Fibroblast of lung (primary cell): Measurements from ENCODE around the gene TMEM259. TPM values are rescaled to one million over a fixed set of nuclear protein-coding genes. Genes with fewer than 3 reads are reported as not detected.

ENCODE experiments used
- DNase-seq, 2 donors: peaks; one replicate each; pipeline versions ENCODE4 v3.0.0 to v3.0.0-alpha.2; 2010; ENCODE audit warnings: low read depth in 2 of 2
- H2AFZ ChIP-seq: 2 replicates; pipeline ENCODE4 v1.5.1; 2012; ENCODE audit warnings: low read length, control low read depth, inconsistent platforms
- H3K27ac ChIP-seq: 2 replicates; pipeline ENCODE4 v1.5.1; 2011; ENCODE audit warnings: low read length, control low read depth; ENCODE audit not compliant: insufficient read depth
- H3K27me3 ChIP-seq: 2 replicates; pipeline ENCODE4 v1.5.1; 2011; ENCODE audit warnings: mild to moderate bottlenecking, low read length; ENCODE audit not compliant: control insufficient read depth, insufficient read depth
- H3K36me3 ChIP-seq: 2 replicates; pipeline ENCODE4 v1.5.1; 2011; ENCODE audit warnings: low read length; ENCODE audit not compliant: control insufficient read depth, insufficient read depth
- H3K4me1 ChIP-seq: 2 replicates; pipeline ENCODE4 v1.5.1; 2011; ENCODE audit warnings: low read length; ENCODE audit not compliant: control insufficient read depth, insufficient read depth; ENCODE audit errors: extremely low read depth
- H3K4me2 ChIP-seq: 2 replicates; pipeline ENCODE4 v1.5.1; 2011; ENCODE audit warnings: low read length, control low read depth; ENCODE audit not compliant: insufficient read depth; ENCODE audit errors: extremely low read depth
- H3K4me3 ChIP-seq, 4 experiments: fragments of 200-600 bp in 1 of 4; sonication (generic) in 1 of 4; replicated peaks in 1 of 4; 2 replicates each; pipeline ENCODE4 v1.5.1; 2011 to 2016; ENCODE audit warnings: low read length in 4 of 4, low read depth in 3 of 4, mild to moderate bottlenecking in 3 of 4, control low read depth in 2 of 4, inconsistent platforms in 1 of 4, mixed read lengths in 1 of 4; ENCODE audit not compliant: insufficient read depth in 1 of 4; ENCODE audit errors: control extremely low read depth in 1 of 4
- H3K79me2 ChIP-seq: 2 replicates; pipeline ENCODE4 v1.5.1; 2012; ENCODE audit warnings: mild to moderate bottlenecking, low read length, inconsistent platforms; ENCODE audit not compliant: control insufficient read depth, insufficient read depth
- H3K9ac ChIP-seq: 2 replicates; pipeline ENCODE4 v1.5.1; 2011; ENCODE audit warnings: mild to moderate bottlenecking, low read length, control low read depth; ENCODE audit not compliant: insufficient read depth
- H3K9me3 ChIP-seq: 2 replicates; pipeline ENCODE4 v1.5.1; 2012; ENCODE audit warnings: low read depth, low read length; ENCODE audit not compliant: control insufficient read depth, insufficient read depth
- H4K20me1 ChIP-seq: 2 replicates; pipeline ENCODE4 v1.5.1; 2011; ENCODE audit warnings: low read length; ENCODE audit not compliant: control insufficient read depth, insufficient read depth; ENCODE audit errors: extremely low read depth
- CTCF ChIP-seq, 2 donors: IDR thresholded peaks in 1 of 2; conservative IDR thresholded peaks in 1 of 2; 1 replicate in 1 of 2; 2 replicates in 1 of 2; pipeline ENCODE4 v1.5.1; 2011 to 2012; ENCODE audit warnings: low read length in 2 of 2, control low read depth in 1 of 2, inconsistent platforms in 1 of 2, low read depth in 1 of 2, mild to moderate bottlenecking in 1 of 2
- EZH2 ChIP-seq: IDR thresholded peaks from 2 replicates; pipeline ENCODE4 v1.5.1; 2012; ENCODE audit warnings: low read length, control low read depth, mild to moderate bottlenecking; ENCODE audit errors: missing control alignments
- polyA plus RNA-seq, 2 donors: library from polyadenylated mRNA; depleted of rRNA in 1 of 2; stranded (reverse) in 1 of 2; unstranded in 1 of 2; fragments of >200 nt; gene quantifications; 2 replicates each; pipeline ENCODE4 v1.2.1, GENCODE V29; 2011 to 2012; ENCODE audit warnings: missing spikeins in 1 of 2
- total RNA-seq: library from RNA; depleted of rRNA; stranded (reverse); fragments of >200 nt; gene quantifications from 2 replicates; pipeline ENCODE4 v1.2.1, GENCODE V29; 2014

The TMEM259 gene
- total and polyA plus RNA-seq, 2 donors (not counting 1 experiment from before 2014, with no cell fraction given): 57.8 to 67.1 TPM

DNA sequence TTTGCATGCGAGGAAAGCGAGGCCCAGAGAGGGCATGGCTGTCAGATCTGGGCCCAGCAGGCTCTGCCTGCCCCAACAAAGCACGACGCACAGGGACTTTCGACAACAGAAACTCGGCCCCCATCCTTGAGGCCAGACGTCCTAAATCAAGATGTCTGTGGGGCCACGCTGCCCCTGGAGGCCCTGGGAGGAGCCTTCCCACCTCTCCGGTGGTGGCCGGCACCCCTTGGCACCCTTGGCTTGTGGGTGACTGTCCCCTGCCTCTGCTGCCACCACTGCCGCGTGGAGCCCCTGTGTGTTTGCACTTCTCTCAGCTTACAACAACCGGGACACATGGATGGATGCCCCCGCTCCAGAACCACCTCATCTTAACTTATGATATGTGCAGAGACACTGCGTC, 32.4 kb downstream of the TMEM259 start:
- H3K79me2 ChIP-seq: peaks cover 10% of the 10 kb centered on the region
- H3K4me3 ChIP-seq: no peak overlapping the region
- H3K36me3 ChIP-seq: peaks cover 16% of the 10 kb centered on the region
- H3K9me3 ChIP-seq: no peaks in the 10 kb centered on the region
- no peak for DNase-seq
- no peaks in the 10 kb centered on the region for H4K20me1 ChIP-seq
- no peak for TF ChIP-seq CTCF (conservative IDR thresholded peaks at IDR 0.05 in 1 of 2, IDR thresholded peaks at IDR 0.05 in 1 of 2; ENCODE audit: low read depth in 1 of 2, low read length in 2 of 2)
- no peak for TF ChIP-seq EZH2
- H3K4me2 ChIP-seq: no peak overlapping the region
- H3K4me1 ChIP-seq: peaks cover 7% of the 10 kb centered on the region
- no peaks in the 10 kb centered on the region for H3K27me3 ChIP-seq
- no peak overlapping the region for H3K9ac ChIP-seq
- no peak overlapping the region for H2AFZ ChIP-seq
- no peak overlapping the region for H3K27ac ChIP-seq

DNA sequence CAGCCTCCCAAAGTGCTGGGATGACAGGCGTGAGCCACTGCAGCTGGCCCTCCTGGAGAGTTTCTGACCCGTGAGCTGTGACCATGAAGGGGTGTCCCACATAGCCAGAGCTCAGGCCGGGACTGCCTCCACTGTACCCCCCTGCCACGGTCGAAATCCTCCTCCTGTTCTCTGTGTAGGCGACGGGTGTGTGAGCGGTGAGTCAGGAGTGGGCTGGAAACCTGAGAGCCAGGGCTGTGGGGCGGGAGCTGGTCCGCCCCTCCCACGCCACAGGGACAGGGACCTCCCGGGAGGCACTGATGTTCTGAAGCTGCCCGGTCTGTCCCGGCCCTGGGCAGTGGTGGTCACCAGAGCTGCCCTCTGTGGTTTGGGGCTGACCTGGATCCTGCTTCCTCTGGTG, 32.8 kb downstream of the TMEM259 start:
- no peak overlapping the region for H3K4me2 ChIP-seq
- H3K27ac ChIP-seq: no peak overlapping the region
- H3K36me3 ChIP-seq: peaks cover 13% of the 10 kb centered on the region
- no peaks in the 10 kb centered on the region for H4K20me1 ChIP-seq
- H2AFZ ChIP-seq: no peak overlapping the region
- peak in 1 of 2 donors; percentile 30 for DNase-seq
- H3K9ac ChIP-seq: no peak overlapping the region
- H3K4me1 ChIP-seq: peaks cover 7% of the 10 kb centered on the region
- TF ChIP-seq CTCF (conservative IDR thresholded peaks at IDR 0.05 in 1 of 2, IDR thresholded peaks at IDR 0.05 in 1 of 2; ENCODE audit: low read depth in 1 of 2, low read length in 2 of 2) (no peak), EZH2 (no peak)
- H3K27me3 ChIP-seq: no peaks in the 10 kb centered on the region
- no peaks in the 10 kb centered on the region for H3K9me3 ChIP-seq
- peaks cover 10% of the 10 kb centered on the region for H3K79me2 ChIP-seq
- H3K4me3 ChIP-seq: no peak overlapping the region

DNA sequence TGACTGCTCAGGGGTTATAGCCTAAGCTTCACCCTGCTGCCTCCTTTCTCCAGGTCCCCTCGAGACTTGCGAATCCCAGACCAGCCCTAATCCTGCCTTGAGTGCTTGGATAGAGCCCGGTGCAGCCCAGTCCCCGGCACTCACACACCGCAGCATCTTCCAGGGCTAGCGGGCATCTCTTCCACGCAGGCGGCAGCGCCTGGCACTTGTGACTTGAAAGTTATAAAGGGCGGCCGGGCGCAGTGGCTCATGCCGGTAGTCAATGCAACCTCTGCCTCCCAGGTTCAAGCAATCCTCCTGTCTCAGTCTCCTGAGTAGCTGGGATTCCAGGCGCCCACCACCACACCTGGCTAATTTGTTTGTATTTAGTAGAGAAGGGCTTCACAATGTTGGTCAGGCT, 34.8 kb downstream of the TMEM259 start:
- Histone ChIP-seq H4K20me1 (no peaks in the 10 kb centered on the region), H3K4me2 (no peak overlapping the region), H2AFZ (no peak overlapping the region), H3K9me3 (no peaks in the 10 kb centered on the region), H3K27me3 (no peaks in the 10 kb centered on the region), H3K79me2 (peaks cover 10% of the 10 kb centered on the region), H3K27ac (no peak overlapping the region), H3K4me1 (peaks cover 7% of the 10 kb centered on the region), H3K9ac (no peak overlapping the region), H3K36me3 (peaks cover 12% of the 10 kb centered on the region), H3K4me3 (no peak overlapping the region)
- TF ChIP-seq EZH2 (no peak), CTCF (conservative IDR thresholded peaks at IDR 0.05 in 1 of 2, IDR thresholded peaks at IDR 0.05 in 1 of 2; ENCODE audit: low read depth in 1 of 2, low read length in 2 of 2) (no peak)
- no peak for DNase-seq
